ENCODE data around the gene UCK2.

UCK2 gene

DNA sequence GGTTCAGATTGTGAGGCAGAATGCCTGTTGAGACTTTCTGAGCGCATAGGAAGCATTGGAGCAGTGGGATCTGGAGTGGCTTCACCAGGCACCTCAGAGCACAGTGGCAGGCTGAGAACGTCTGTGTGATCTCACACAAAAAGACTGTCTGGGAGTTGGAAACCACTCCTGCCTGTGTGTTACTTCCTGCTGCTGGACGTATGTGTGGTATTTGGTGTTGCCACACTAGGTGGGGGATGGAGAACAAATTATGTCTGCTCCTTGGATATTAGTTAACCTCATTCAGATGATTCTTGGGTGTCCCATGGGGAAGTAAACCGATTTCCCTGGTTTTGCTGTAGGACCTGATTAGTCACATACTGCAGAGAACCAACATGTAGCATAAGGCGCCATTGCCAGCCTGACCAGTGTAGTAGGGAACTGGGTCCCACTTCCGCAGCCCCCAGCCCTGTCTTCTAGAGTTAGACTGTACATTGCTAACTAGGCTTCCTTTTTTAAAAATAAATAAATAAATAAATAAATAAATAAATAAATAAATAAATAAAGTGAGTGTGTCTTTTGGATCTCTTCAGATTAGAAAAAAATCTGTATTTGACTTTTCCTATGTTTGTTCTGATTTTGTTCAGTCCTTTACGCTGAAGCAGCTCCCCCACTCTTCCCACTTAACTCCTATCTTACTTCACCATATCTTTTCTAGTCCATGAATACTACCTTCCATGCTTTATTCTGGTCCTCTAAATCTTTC, 26.9 kb downstream of the UCK2 start:
- H3K4me3 ChIP-seq = no peak overlapping the region
- no peak for DNase-seq (ENCODE audit: low spot score)
- no peak overlapping the region for H3K27ac ChIP-seq
- TF ChIP-seq, protein P1, sequence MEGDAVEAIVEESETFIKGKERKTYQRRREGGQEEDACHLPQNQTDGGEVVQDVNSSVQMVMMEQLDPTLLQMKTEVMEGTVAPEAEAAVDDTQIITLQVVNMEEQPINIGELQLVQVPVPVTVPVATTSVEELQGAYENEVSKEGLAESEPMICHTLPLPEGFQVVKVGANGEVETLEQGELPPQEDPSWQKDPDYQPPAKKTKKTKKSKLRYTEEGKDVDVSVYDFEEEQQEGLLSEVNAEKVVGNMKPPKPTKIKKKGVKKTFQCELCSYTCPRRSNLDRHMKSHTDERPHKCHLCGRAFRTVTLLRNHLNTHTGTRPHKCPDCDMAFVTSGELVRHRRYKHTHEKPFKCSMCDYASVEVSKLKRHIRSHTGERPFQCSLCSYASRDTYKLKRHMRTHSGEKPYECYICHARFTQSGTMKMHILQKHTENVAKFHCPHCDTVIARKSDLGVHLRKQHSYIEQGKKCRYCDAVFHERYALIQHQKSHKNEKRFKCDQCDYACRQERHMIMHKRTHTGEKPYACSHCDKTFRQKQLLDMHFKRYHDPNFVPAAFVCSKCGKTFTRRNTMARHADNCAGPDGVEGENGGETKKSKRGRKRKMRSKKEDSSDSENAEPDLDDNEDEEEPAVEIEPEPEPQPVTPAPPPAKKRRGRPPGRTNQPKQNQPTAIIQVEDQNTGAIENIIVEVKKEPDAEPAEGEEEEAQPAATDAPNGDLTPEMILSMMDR (IDR thresholded peaks at IDR 0.05) = no peak

DNA sequence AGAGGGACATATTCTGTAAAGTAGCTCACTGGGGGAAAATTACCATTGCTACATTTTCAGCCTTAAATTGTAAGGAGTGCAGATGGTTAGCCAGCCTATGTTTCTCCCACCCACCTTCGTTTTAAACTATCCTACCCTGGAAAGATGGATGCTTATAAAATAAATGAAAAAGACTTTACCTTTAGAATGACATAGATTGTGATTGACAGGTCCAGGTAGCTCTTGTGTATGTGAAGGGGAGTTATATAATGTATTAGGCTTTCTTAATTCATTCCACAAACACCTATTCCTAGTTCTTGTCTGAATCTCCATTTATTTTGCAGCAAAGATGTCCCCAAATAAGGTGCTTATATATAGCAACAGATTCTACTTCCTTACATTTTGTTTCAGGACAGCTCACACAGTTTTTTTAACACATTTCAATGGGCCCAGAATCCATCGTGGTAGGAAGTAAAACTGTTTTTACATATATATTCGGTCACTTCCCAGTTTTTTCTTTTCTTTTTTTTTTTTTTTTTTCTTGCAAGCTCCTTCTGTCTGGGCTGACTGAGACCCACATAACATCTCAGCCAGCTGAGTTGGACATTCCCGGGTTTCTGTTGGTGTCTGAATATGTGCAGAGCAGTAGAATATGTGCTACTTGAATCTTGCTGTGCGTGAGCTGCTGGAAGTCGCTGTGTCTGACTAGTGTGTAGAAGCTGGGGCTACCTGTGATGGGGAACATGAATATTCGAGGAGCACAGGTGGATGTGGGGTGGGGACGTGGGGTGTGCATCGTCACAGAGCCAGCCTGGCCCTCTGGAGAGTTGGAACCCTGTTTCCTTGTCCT, 27.8 kb downstream of the UCK2 start:
- Histone ChIP-seq H3K4me3 (no peak overlapping the region), H3K27ac (no peak overlapping the region)
- TF ChIP-seq, protein P1 (IDR thresholded peaks at IDR 0.05) = no peak
- no peak for DNase-seq (ENCODE audit: low spot score)

DNA sequence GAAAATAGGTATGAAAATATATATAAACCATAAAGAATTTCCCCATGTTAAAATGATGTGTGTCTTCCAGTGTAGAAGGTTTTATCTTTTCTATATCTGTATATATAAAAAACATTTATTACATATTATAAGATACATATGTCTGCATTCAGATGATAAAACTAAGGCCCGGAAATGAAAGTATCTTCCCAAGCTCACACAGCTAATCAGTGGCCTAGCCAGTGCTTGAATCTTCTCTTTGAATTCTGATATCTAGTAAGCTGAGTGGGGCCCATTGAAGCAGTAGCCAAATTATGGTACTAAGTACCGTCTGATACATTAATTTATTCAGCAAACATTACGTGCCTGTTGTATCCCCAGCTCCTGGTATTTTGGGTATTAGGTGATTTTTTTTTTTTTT, 28.6 kb downstream of the UCK2 start:
- TF ChIP-seq, protein P1 (IDR thresholded peaks at IDR 0.05) = no peak
- no peak for DNase-seq (ENCODE audit: low spot score)

DNA sequence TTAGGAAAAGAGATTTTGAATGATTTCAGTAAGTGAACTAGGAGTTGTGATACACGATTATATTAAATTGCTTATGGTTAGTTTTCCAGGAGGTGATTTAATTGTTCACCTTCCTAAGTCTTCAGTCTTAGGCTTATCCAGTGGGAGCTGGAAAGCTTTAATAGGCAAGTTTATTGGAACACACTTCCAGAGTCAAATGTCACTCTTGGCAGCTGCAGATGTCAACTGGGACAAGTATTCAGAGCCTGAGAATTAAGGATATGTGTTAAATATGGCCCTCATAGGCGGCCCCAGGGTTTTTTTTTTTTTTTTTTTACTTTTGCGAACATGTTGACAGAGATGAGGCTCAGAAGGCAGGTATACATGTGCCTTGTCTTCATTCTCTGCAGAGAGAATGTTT, 29.2 kb downstream of the UCK2 start:
- Histone ChIP-seq H3K4me3 (no peak overlapping the region), H3K27ac (no peak overlapping the region)
- TF ChIP-seq, protein P1 (IDR thresholded peaks at IDR 0.05) = no peak
- DNase-seq (ENCODE audit: low spot score) = no peak

More for the DNA sequence above, 28.6 kb downstream of the UCK2 start:
- no peak overlapping the region for H3K27ac ChIP-seq
- H3K4me3 ChIP-seq = no peak overlapping the region

DNA sequence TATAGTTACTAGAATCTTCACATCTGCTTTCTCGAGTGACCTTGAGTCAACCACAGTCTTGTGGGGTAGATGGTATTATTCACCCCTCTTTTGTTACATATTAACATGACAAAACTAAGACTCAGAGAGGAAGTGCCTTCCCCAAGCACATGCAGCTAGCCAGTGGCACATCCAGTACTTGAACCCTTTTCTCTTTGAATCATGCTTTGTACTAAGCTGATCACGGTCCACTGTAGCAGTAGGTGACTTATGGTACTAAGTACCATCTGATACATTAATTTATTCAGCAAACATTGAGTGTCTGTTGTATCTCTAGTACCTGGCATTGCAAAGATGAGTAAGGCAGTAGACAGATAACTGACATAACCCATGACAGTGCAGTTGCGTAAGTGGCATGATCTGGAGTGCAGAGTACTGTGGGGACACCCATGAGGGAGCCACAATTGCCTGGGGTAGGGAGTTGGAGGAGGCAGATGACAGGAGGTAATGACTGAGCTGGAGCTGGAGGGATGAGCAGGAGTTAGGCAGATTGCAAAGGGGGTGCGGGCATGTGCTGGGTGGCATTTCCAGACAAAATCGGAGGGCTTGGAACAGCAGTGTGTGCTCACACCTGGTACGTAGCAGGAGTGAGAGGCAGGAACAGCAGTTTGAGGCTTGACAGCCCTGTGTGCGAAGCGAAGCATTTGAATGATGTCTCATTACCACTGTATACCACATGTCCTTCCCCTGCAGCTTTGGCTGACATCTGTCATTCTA, 29.8 kb downstream of the UCK2 start:
- Histone ChIP-seq H3K27ac (no peak overlapping the region), H3K4me3 (no peak overlapping the region)
- TF ChIP-seq, protein P1 (IDR thresholded peaks at IDR 0.05) = no peak
- no peak for DNase-seq (ENCODE audit: low spot score)

DNA sequence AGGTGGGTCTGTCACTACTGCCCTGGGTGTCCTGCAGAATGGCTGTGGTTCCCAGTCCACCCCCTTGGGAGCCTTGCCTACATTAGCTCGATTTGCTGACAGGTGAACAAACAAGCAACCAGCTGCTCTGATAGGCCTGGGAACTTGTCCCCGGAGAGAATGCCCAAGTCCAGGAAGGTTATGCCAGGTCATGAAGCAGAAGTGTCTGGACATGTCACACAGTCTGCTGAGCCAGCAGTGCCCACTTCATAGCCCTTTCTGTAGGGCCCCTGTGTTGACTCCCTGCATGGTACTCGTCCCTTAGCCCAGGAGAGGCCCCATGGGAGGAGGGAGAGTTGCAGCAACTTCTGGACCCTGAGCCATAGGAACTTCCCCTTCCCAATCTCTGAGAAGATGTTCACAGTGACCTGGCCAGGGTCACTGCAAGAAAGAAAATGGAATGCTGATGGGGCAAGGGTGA, 31.0 kb downstream of the UCK2 start:
- TF ChIP-seq, protein P1 (IDR thresholded peaks at IDR 0.05) = no peak
- DNase-seq (ENCODE audit: low spot score) = no peak
- Histone ChIP-seq H3K4me3 (no peak overlapping the region), H3K27ac (no peak overlapping the region)

All from coronary artery (tissue), 2 donors.